ENCODE measurements around the gene SLC35F5. TPM values are rescaled to one million over a fixed set of nuclear protein-coding genes. Genes with fewer than 3 reads are reported as not detected.
"Not testable (repeated sequence)": the region's sequence is repeated elsewhere in the genome, so short reads cannot be mapped to it uniquely, and the experiment has no call there.

Gene SLC35F5
- total RNA-seq, 1 experiment from 2014 or later = 14.3 TPM

DNA sequence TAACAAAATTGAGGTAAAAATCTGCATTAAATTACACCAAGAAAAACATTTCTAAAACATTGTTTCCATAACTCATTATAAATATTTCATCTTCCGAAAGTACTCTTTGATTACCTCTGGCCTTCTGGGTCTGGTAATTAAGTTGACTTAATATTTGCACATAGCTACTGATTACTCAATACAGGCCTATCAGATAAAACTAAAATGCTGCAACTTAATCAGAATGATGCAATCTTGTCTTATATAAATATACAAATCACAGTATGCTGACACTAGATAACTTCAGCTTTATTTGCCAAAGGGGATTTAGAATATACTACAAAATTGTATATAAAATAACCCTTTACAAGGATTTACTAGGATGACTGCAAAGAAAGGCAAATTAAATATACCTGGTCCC is 49.3 kb downstream of the SLC35F5 start:
- H2AFZ ChIP-seq (ENCODE audit: low read depth, low read length, poor library complexity, severe bottlenecking) = no peak overlapping the region
- no peaks in the 10 kb centered on the region for H3K9me3 ChIP-seq (ENCODE audit: control insufficient read depth in 1 of 2, insufficient read depth in 1 of 2, low read depth in 1 of 2, low read length in 2 of 2)
- DNase-seq (ENCODE audit: low read depth, low spot score) = no peak
- no TSS peak for BruUV-seq (replicated peaks)
- no peak overlapping the region for H3K27ac ChIP-seq (ENCODE audit: low read depth, low read length)
- H4K20me1 ChIP-seq (ENCODE audit: insufficient read depth) = no peaks in the 10 kb centered on the region
- H3K9me2 ChIP-seq (ENCODE audit: insufficient read depth) = no peaks in the 10 kb centered on the region
- H3K36me3 ChIP-seq (ENCODE audit: control insufficient read depth in 1 of 2, insufficient read depth in 2 of 2, low read length in 2 of 2) = no peaks in the 10 kb centered on the region
- intact Hi-C loops (cut with micrococcal nuclease) = no loop called here
- no peaks in the 10 kb centered on the region for H3K79me2 ChIP-seq (ENCODE audit: insufficient read depth, low read length)
- H3K4me3 ChIP-seq (replicated peaks in 1 of 2; ENCODE audit: low read depth in 1 of 2, low read length in 2 of 2) = no peak overlapping the region
- TF ChIP-seq TCF7L2 (IDR thresholded peaks at IDR 0.05; ENCODE audit: borderline replicate concordance, extremely low read depth, insufficient read depth, insufficient read length) = no peak
- TF ChIP-seq, protein P1, sequence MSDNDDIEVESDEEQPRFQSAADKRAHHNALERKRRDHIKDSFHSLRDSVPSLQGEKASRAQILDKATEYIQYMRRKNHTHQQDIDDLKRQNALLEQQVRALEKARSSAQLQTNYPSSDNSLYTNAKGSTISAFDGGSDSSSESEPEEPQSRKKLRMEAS (IDR thresholded peaks at IDR 0.05) = no peak
- TF ChIP-seq POLR2A (IDR thresholded peaks at IDR 0.05; ENCODE audit: borderline replicate concordance, extremely low read depth, insufficient read depth, insufficient read length) = no peak
- TF ChIP-seq EGR1 (IDR thresholded peaks at IDR 0.05; ENCODE audit: low read depth) = no peak
- TF ChIP-seq ELF1 (IDR thresholded peaks at IDR 0.05; ENCODE audit: borderline replicate concordance, low read depth) = no peak
- TF ChIP-seq, protein P2, sequence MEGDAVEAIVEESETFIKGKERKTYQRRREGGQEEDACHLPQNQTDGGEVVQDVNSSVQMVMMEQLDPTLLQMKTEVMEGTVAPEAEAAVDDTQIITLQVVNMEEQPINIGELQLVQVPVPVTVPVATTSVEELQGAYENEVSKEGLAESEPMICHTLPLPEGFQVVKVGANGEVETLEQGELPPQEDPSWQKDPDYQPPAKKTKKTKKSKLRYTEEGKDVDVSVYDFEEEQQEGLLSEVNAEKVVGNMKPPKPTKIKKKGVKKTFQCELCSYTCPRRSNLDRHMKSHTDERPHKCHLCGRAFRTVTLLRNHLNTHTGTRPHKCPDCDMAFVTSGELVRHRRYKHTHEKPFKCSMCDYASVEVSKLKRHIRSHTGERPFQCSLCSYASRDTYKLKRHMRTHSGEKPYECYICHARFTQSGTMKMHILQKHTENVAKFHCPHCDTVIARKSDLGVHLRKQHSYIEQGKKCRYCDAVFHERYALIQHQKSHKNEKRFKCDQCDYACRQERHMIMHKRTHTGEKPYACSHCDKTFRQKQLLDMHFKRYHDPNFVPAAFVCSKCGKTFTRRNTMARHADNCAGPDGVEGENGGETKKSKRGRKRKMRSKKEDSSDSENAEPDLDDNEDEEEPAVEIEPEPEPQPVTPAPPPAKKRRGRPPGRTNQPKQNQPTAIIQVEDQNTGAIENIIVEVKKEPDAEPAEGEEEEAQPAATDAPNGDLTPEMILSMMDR (IDR thresholded peaks at IDR 0.05 in 2 of 3, conservative IDR thresholded peaks at IDR 0.05 in 1 of 3; ENCODE audit: borderline replicate concordance in 1 of 3, insufficient read depth in 1 of 3, low read depth in 2 of 3, low read length in 2 of 3) = no peak
- ChIA-PET POLR2A (interaction anchor here (0.7 kb wide), 1 partner anchor 14 kb away, joined by 3 read pairs; no protein-coding TSS in a partner anchor), CTCF (interaction anchor here (1.0 kb wide), 1 partner anchor 11 kb away, joined by 3 read pairs; no protein-coding TSS in a partner anchor), RAD21 (ENCODE audit: low non-redundant PET in 1 of 2, low total read pairs in 2 of 2, uncharacterized antibody in 2 of 2, unreplicated experiment in 2 of 2) (no interaction called here)
- no peaks in the 10 kb centered on the region for H3K27me3 ChIP-seq (ENCODE audit: insufficient read depth, low read length)
- no peaks in the 10 kb centered on the region for H3K4me1 ChIP-seq (ENCODE audit: control insufficient read depth in 1 of 2, insufficient read depth in 2 of 2, low read length in 2 of 2)
- ATAC-seq = no peak
- no peak overlapping the region for H3K9ac ChIP-seq (ENCODE audit: low read length)
- no peak overlapping the region for H3K4me2 ChIP-seq (ENCODE audit: low read length)

DNA sequence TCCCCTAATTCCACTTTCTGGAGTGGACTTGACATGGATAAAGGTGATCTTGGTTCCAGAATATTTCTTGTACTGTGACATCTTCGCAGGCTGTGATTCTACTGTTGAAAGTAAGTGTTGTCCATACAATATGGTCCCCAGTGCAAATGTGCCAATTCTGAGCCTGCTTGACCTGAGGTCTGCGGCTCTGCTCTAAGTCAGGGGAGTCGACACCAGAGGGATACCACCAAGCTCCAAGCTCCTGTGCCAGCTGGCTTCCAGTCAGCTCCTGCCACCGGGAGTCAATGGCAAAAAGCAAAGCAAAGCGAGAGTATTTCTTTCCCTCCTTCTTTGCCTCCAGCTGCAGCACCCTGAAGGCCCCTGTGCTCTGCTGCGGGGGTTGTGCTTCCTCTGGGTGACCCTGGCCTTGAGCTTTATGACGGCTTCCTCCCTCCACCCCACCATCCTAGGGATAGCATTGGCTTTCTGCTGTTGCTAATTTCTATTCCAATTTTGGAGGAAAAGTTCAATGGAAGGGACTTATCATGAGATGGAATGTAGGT is 50.4 kb downstream of the SLC35F5 start:
- no peak for DNase-seq (ENCODE audit: low read depth, low spot score)
- ChIA-PET POLR2A (no interaction called here), RAD21 (ENCODE audit: low non-redundant PET in 1 of 2, low total read pairs in 2 of 2, uncharacterized antibody in 2 of 2, unreplicated experiment in 2 of 2) (no interaction called here), CTCF (no interaction called here)
- Histone ChIP-seq H3K36me3 (ENCODE audit: control insufficient read depth in 1 of 2, insufficient read depth in 2 of 2, low read length in 2 of 2) (no peaks in the 10 kb centered on the region), H3K79me2 (ENCODE audit: insufficient read depth, low read length) (no peaks in the 10 kb centered on the region), H3K27me3 (ENCODE audit: insufficient read depth, low read length) (no peaks in the 10 kb centered on the region), H3K9me2 (ENCODE audit: insufficient read depth) (no peaks in the 10 kb centered on the region), H3K9ac (ENCODE audit: low read length) (no peak overlapping the region), H3K4me2 (ENCODE audit: low read length) (no peak overlapping the region), H2AFZ (ENCODE audit: low read depth, low read length, poor library complexity, severe bottlenecking) (no peak overlapping the region), H3K4me1 (ENCODE audit: control insufficient read depth in 1 of 2, insufficient read depth in 2 of 2, low read length in 2 of 2) (no peaks in the 10 kb centered on the region), H3K9me3 (ENCODE audit: control insufficient read depth in 1 of 2, insufficient read depth in 1 of 2, low read depth in 1 of 2, low read length in 2 of 2) (no peaks in the 10 kb centered on the region), H3K27ac (ENCODE audit: low read depth, low read length) (no peak overlapping the region; the same call in 1 of the 2 replicates), H4K20me1 (ENCODE audit: insufficient read depth) (no peaks in the 10 kb centered on the region), H3K4me3 (replicated peaks in 1 of 2; ENCODE audit: low read depth in 1 of 2, low read length in 2 of 2) (no peak overlapping the region)
- BruUV-seq (replicated peaks) = no TSS peak
- intact Hi-C loops (cut with micrococcal nuclease) = no loop called here
- TF ChIP-seq CEBPB (IDR thresholded peaks at IDR 0.05; ENCODE audit: low read depth) (no peak), TCF7L2 (IDR thresholded peaks at IDR 0.05; ENCODE audit: borderline replicate concordance, extremely low read depth, insufficient read depth, insufficient read length) (no peak), CBX3 (IDR thresholded peaks at IDR 0.05; ENCODE audit: low read depth) (no peak), EZH2 (IDR thresholded peaks at IDR 0.05) (no peak)
- ATAC-seq = no peak

DNA sequence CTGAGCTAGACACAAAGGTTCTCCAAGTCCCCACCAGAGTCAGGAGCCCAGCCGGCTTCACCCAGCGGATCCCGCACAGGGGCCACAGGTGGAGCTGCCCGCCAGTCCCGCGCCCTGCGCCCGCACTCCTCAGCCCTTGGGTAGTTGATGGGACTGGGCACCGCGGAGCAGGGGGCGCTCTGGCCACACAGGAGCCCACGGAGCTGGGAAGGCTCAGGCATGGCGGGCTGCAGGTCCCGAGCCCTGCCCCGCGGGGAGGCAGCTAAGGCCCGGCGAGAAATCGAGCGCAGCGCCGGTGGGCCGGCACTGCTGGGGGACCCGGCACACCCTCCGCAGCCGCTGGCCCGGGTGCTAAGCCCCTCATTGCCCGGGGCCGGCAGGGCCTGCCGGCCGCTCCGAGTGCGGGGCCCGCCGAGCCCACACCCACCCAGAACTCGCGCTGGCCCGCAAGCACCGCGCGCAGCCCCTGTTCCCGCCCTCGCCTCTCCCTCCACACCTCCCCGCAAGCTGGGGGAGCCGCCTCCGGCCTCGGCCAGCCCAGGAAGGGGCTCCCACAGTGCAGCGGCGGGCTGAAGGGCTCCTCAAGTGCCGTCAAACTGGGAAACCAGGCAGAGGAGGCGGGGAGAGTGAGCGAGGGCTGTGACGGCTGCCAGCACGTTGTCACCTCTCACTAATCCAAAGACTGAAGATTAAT is 52.0 kb downstream of the SLC35F5 start:
- intact Hi-C loops (cut with micrococcal nuclease); H3K36me3 ChIP-seq (ENCODE audit: control insufficient read depth in 1 of 2, insufficient read depth in 2 of 2, low read length in 2 of 2); ATAC-seq; H3K4me2 ChIP-seq (ENCODE audit: low read length); CTCF ChIA-PET; POLR2A ChIA-PET; H4K20me1 ChIP-seq (ENCODE audit: insufficient read depth); H3K27ac ChIP-seq (ENCODE audit: low read depth, low read length); H2AFZ ChIP-seq (ENCODE audit: low read depth, low read length, poor library complexity, severe bottlenecking); H3K9me3 ChIP-seq (ENCODE audit: control insufficient read depth in 1 of 2, insufficient read depth in 1 of 2, low read depth in 1 of 2, low read length in 2 of 2); H3K27me3 ChIP-seq (ENCODE audit: insufficient read depth, low read length); H3K9me2 ChIP-seq (ENCODE audit: insufficient read depth); H3K79me2 ChIP-seq (ENCODE audit: insufficient read depth, low read length); RAD21 ChIA-PET (ENCODE audit: low non-redundant PET in 1 of 2, low total read pairs in 2 of 2, uncharacterized antibody in 2 of 2, unreplicated experiment in 2 of 2); H3K4me3 ChIP-seq (replicated peaks in 1 of 2; ENCODE audit: low read depth in 1 of 2, low read length in 2 of 2); DNase-seq (ENCODE audit: low read depth, low spot score); H3K9ac ChIP-seq (ENCODE audit: low read length); BruUV-seq (replicated peaks); H3K4me1 ChIP-seq (ENCODE audit: control insufficient read depth in 1 of 2, insufficient read depth in 2 of 2, low read length in 2 of 2): not testable (repeated sequence)
